Vagina (tissue), 2 donors: Measurements from ENCODE around the gene PBX1.

Experiments used
- CTCF ChIP-seq, 3 experiments: fragments of 450-650 bp in 2 of 3; fragments of 200-600 bp in 1 of 3; sonication (generic) in 1 of 3; IDR thresholded peaks; one replicate each; pipeline ENCODE4 v1.5.1; 2017 to 2019; ENCODE audit warnings: antibody characterized with exemption in 3 of 3, mild to moderate bottlenecking in 2 of 3, moderate library complexity in 2 of 3
- POLR2A ChIP-seq, 2 donors: fragments of 450-650 bp; IDR thresholded peaks; one replicate each; pipeline ENCODE4 v1.6.1; 2017; ENCODE audit warnings: antibody characterized with exemption in 2 of 2, mild to moderate bottlenecking in 2 of 2, moderate library complexity in 2 of 2
- POLR2AphosphoS5 ChIP-seq, 2 donors: sonication (generic); formaldehyde crosslinking; IDR thresholded peaks; one replicate each; pipeline ENCODE4 v1.9.0; 2017; ENCODE audit warnings: antibody characterized with exemption in 2 of 2, mild to moderate bottlenecking in 2 of 2, low read depth in 1 of 2; ENCODE audit not compliant: insufficient read depth in 1 of 2

GRCh38 chr1:164824542-164824941, 265.6 kb downstream of the PBX1 start:
- TF ChIP-seq POLR2A (IDR thresholded peaks at IDR 0.05) (no peak), CTCF (IDR thresholded peaks at IDR 0.05) (no peak), POLR2AphosphoS5 (IDR thresholded peaks at IDR 0.05; ENCODE audit: insufficient read depth in 1 of 2, low read depth in 1 of 2) (no peak)
